Loucy (cell line): ENCODE data around the gene PDCD4.

Experiments used
- H2AFZ ChIP-seq: fragments of 200-600 bp; sonication (generic); 2 replicates; pipeline ENCODE4 v1.6.0; 2016; ENCODE audit warnings: antibody characterized with exemption, mild to moderate bottlenecking, low read length, moderate library complexity
- H3F3A ChIP-seq: fragments of 200-600 bp; 2 replicates; pipeline ENCODE4 v1.6.0; 2016; ENCODE audit warnings: antibody characterized with exemption, low read depth, mild to moderate bottlenecking
- H3K27me3 ChIP-seq: fragments of 200-600 bp; sonication (generic); 2 replicates; pipeline ENCODE4 v1.6.1; 2014; ENCODE audit warnings: low read length, mild to moderate bottlenecking; ENCODE audit not compliant: insufficient read depth, poor library complexity, severe bottlenecking
- H3K36me3 ChIP-seq: fragments of 200-600 bp; sonication (generic); 2 replicates; pipeline ENCODE4 v1.6.1; 2016; ENCODE audit warnings: low read length; ENCODE audit not compliant: insufficient read depth
- H3K4me1 ChIP-seq: fragments of 200-600 bp; sonication (generic); 2 replicates; pipeline ENCODE4 v1.5.1; 2014; ENCODE audit warnings: low read length, mild to moderate bottlenecking; ENCODE audit not compliant: insufficient read depth, poor library complexity, severe bottlenecking
- H3K4me2 ChIP-seq: fragments of 200-600 bp; sonication (generic); 2 replicates; pipeline ENCODE4 v1.6.0; 2014; ENCODE audit warnings: antibody characterized with exemption, low read length, low read depth, mild to moderate bottlenecking; ENCODE audit not compliant: poor library complexity, severe bottlenecking
- H3K4me3 ChIP-seq: fragments of 200-600 bp; sonication (generic); 2 replicates; pipeline ENCODE4 v1.5.1; 2014; ENCODE audit warnings: low read length, mild to moderate bottlenecking, mixed read lengths; ENCODE audit not compliant: poor library complexity, severe bottlenecking
- H3K79me2 ChIP-seq: fragments of 200-600 bp; sonication (generic); 2 replicates; pipeline ENCODE4 v1.6.1; 2014; ENCODE audit warnings: low read length; ENCODE audit not compliant: insufficient read depth
- H3K9ac ChIP-seq: fragments of 200-600 bp; sonication (generic); 2 replicates; pipeline ENCODE4 v1.6.0; 2014; ENCODE audit warnings: mild to moderate bottlenecking, low read depth, low read length, moderate library complexity; ENCODE audit not compliant: poor library complexity, severe bottlenecking
- H3K9me2 ChIP-seq: fragments of 200-600 bp; sonication (generic); replicated peaks from 2 replicates; pipeline ENCODE4 v1.6.1; 2016; ENCODE audit warnings: low read depth, low read length, mixed read lengths
- H3K9me3 ChIP-seq: fragments of 200-600 bp; sonication (generic); 2 replicates; pipeline ENCODE4 v1.6.1; 2014; ENCODE audit warnings: mild to moderate bottlenecking, antibody characterized with exemption, low read length, low read depth; ENCODE audit not compliant: insufficient read depth
- H4K20me1 ChIP-seq: fragments of 200-600 bp; sonication (generic); 2 replicates; pipeline ENCODE4 v1.6.0; 2014; ENCODE audit warnings: antibody characterized with exemption, low read length, mild to moderate bottlenecking; ENCODE audit not compliant: insufficient read depth, poor library complexity, severe bottlenecking
- EZH2phosphoT487 ChIP-seq: fragments of 200-600 bp; IDR thresholded peaks from 2 replicates; pipeline ENCODE4 v1.6.1; 2018; ENCODE audit warnings: antibody characterized with exemption, mild to moderate bottlenecking, moderate library complexity, borderline replicate concordance
- TF ChIP-seq, protein P1 (sequence below): fragments of 200-600 bp; sonication (generic); conservative IDR thresholded peaks from 2 replicates; pipeline ENCODE4 v1.5.1; 2014; ENCODE audit warnings: mild to moderate bottlenecking, antibody characterized with exemption, low read length

PDCD4 gene

DNA sequence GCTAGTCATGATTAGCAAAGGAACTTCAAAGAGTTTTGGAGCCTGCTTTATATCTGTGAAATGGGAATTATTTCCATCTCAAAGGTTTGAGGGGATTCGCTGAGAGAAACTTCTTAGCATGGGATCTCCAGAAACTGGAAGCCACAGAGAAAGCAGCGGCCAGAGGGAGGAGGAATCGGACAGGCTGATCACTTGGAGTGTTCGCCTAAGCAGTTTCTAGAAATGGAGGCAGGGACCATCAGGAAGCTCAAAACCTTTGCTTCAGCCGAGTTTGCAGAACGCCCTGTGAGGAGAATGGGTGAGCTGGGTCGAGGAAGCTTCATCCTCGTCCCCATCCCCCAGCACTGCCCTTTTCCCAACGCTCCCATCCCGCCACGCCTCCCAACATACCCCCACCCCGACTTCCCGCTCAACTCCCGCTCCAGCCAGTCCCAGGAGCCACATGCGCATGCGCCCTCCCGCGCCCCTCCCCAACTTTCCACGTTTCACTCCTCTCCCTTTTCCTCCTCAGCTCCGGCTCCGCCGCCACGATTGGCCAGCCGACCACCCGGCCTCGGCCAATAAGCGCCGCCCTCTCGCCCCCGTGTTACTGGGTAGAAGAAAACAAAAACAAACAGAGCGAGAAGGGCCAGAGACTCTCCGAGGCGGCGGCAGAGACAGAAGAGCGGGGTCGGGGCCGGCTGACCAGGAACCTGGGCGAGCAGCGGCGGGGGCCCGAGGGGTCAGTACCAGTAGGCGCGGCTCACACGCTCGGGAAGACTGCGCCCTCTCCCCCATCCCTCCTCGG is at the start of gene PDCD4:
Gene PDCD4, plus strand, starts transcription at position 631 of the 787 bp plus-strand sequence. CDS start 4,100 bp downstream, outside the sequence.
- TF ChIP-seq, protein P1, sequence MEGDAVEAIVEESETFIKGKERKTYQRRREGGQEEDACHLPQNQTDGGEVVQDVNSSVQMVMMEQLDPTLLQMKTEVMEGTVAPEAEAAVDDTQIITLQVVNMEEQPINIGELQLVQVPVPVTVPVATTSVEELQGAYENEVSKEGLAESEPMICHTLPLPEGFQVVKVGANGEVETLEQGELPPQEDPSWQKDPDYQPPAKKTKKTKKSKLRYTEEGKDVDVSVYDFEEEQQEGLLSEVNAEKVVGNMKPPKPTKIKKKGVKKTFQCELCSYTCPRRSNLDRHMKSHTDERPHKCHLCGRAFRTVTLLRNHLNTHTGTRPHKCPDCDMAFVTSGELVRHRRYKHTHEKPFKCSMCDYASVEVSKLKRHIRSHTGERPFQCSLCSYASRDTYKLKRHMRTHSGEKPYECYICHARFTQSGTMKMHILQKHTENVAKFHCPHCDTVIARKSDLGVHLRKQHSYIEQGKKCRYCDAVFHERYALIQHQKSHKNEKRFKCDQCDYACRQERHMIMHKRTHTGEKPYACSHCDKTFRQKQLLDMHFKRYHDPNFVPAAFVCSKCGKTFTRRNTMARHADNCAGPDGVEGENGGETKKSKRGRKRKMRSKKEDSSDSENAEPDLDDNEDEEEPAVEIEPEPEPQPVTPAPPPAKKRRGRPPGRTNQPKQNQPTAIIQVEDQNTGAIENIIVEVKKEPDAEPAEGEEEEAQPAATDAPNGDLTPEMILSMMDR, result no peak
- no peak for TF ChIP-seq EZH2phosphoT487
- Histone ChIP-seq H3F3A (peaks cover 3% of the 10 kb centered on the region; the same call in 1 of the 2 replicates), H3K9ac (peak within 1 kb of the TSS; percentile 90), H3K4me3 (peak within 1 kb of the TSS; percentile 93), H4K20me1 (peaks cover 31% of the 10 kb centered on the region), H3K9me2 (no peaks in the 10 kb centered on the region), H3K4me1 (peaks cover 80% of the 10 kb centered on the region), H3K36me3 (no peaks in the 10 kb centered on the region; the same call in 1 of the 2 replicates), H3K4me2 (peak within 1 kb of the TSS; percentile 99), H2AFZ (peak within 1 kb of the TSS; percentile 85), H3K9me3 (no peaks in the 10 kb centered on the region), H3K27me3 (no peaks in the 10 kb centered on the region), H3K79me2 (peaks cover 67% of the 10 kb centered on the region)

DNA sequence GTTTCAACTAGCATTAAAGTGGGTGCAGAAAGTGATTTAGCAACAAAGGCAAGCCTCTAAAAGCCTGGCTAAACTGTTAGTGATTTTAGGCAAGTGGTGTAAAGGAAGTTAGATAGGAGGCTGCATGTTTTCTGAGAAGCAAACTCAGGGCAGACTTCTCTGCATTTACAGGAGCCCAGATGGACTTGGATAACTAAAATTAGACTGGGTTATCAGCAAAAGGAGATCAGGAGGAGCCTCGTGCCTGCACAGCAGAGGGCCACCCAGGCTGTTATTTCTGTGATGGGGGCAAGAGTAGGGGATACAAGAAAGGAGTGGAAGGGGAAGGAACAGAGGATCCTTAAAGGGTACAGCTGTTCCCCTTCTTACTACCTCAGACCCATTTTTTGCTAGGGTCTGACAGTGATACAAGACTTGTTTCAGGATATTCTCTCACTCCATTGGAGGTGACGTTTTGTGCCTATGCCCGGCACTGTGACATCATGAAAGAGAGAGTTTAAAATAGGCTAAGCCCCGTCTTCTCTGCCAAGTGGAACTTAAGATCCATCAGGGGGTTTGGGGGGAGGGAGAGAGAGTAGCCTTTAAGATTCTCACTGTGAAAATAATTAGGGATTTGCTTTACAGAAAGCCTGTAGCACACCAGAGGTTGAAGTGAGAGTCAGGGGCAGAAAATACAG is 49.6 kb upstream of the PDCD4 start:
- Histone ChIP-seq H2AFZ (peak overlapping the region; percentile 43), H4K20me1 (no peaks in the 10 kb centered on the region), H3K4me3 (no peak overlapping the region), H3F3A (no peaks in the 10 kb centered on the region), H3K9me3 (no peaks in the 10 kb centered on the region), H3K9me2 (no peaks in the 10 kb centered on the region), H3K4me2 (no peak overlapping the region), H3K27me3 (no peaks in the 10 kb centered on the region), H3K9ac (peak overlapping the region; percentile 7), H3K36me3 (no peaks in the 10 kb centered on the region), H3K79me2 (no peaks in the 10 kb centered on the region), H3K4me1 (peaks cover 11% of the 10 kb centered on the region)
- no peak for TF ChIP-seq EZH2phosphoT487
- TF ChIP-seq, protein P1, result no peak

DNA sequence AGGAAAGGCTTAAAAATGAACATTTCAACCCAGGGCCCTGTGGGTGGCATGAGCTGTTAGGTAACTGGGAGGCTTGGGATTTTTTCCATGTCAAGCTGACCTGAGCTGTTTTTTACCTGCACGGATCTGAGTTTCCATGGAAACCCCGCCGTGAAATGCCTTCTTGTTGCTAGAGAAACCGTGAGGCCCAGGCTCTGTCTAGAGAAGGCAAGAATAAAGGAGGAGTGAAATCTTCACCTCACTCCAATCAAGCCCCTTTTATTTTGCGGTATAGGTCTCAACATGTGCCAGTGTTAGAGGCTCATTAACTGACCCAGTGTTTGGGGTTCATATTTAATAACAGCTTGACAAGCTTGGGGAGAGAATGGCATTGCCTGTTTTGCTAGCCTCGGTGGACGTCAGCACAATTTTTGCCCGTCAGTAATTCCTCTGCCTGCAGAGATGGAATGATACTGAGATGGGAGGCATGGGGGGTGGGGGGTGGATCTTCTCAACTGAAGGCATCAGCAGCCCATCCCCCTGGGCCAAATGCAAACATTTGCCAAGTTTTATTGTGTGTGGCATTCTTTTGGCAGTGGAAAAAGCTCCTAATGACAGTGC is 48.9 kb upstream of the PDCD4 start:
- Histone ChIP-seq H4K20me1 (no peaks in the 10 kb centered on the region), H2AFZ (peak overlapping the region; percentile 43; the same call in 1 of the 2 replicates), H3K9me3 (no peaks in the 10 kb centered on the region), H3K9ac (peak overlapping the region; percentile 7), H3K36me3 (no peaks in the 10 kb centered on the region), H3K4me2 (no peak overlapping the region), H3F3A (no peaks in the 10 kb centered on the region), H3K4me1 (peaks cover 11% of the 10 kb centered on the region), H3K4me3 (no peak overlapping the region), H3K79me2 (no peaks in the 10 kb centered on the region), H3K27me3 (no peaks in the 10 kb centered on the region), H3K9me2 (no peaks in the 10 kb centered on the region)
- TF ChIP-seq, protein P1, result no peak
- TF ChIP-seq EZH2phosphoT487, result no peak
